A549 (cell line): ENCODE results near the gene PSMD8. TPM values are rescaled to one million over a fixed set of nuclear protein-coding genes. Genes with fewer than 3 reads are reported as not detected.

Experiments
- ATAC-seq, 2 experiments: fragments of 200-7000 bp in 1 of 2; fragments of >200 bp in 1 of 2; cut with Nextera tagmentation in 1 of 2; cut with Tn5 transposase in 1 of 2; 3 replicates each; pipeline versions ENCODE4 v1.8.0 to v1.9.1; 2018 to 2020; ENCODE audit warnings: mild to moderate bottlenecking in 1 of 2, moderate library complexity in 1 of 2
- CTCF ChIA-PET: fragments of 300-600 bp; sonication (Branson Sonifier 250); formaldehyde crosslinking; extraction: SDS; loops from one replicate; lab custom pipeline; 2021; ENCODE audit warnings: antibody characterized with exemption, inconsistent platforms; lab: Yijun Ruan, JAX
- POLR2A ChIA-PET: fragments of 350-600 bp; formaldehyde crosslinking; extraction: SDS; loops from one replicate; lab custom pipeline; 2021; ENCODE audit warnings: antibody characterized with exemption, inconsistent platforms; lab: Yijun Ruan, JAX
- DNase-seq, 2 experiments: peaks; one replicate each; pipeline versions ENCODE4 v3.0.0 to v3.0.0-alpha.2; 2011 to 2016; ENCODE audit warnings: low read depth in 1 of 2, low spot score in 1 of 2
- FAIRE-seq: peaks from 2 replicates; lab custom pipeline; 2011; peaks lifted over from hg19 to GRCh38; lab: Jason Lieb, UNC
- H3K27ac ChIP-seq, 2 experiments: fragments of >200 bp; sonication (Bioruptor Twin); formaldehyde crosslinking; 3 replicates each; pipeline ENCODE4 v1.5.1; 2016 to 2017
- H3K4me1 ChIP-seq: fragments of >200 bp; sonication (Bioruptor Twin); formaldehyde crosslinking; 3 replicates; pipeline ENCODE4 v1.6.1; 2016
- H3K4me2 ChIP-seq: fragments of >200 bp; sonication (Bioruptor Twin); formaldehyde crosslinking; 3 replicates; pipeline ENCODE4 v1.6.1; 2016
- H3K4me3 ChIP-seq: fragments of >200 bp; sonication (Bioruptor Twin); formaldehyde crosslinking; 3 replicates; pipeline ENCODE4 v1.5.1; 2016
- H3K9me3 ChIP-seq: fragments of >200 bp; sonication (Bioruptor Twin); formaldehyde crosslinking; 3 replicates; pipeline ENCODE4 v1.6.1; 2016
- BHLHE40 ChIP-seq: IDR thresholded peaks from 2 replicates; pipeline ENCODE4 v1.6.1; 2012; ENCODE audit warnings: low read depth, low read length, inconsistent platforms
- EHF ChIP-seq: fragments of 250-450 bp; sonication (Bioruptor Pico); IDR thresholded peaks from 2 replicates; pipeline ENCODE4 v1.5.0; 2020; ENCODE audit warnings: mild to moderate bottlenecking
- FOXS1 ChIP-seq: fragments of 250-450 bp; sonication (Bioruptor Pico); IDR thresholded peaks from 2 replicates; pipeline ENCODE4 v1.5.0; 2020; ENCODE audit warnings: mild to moderate bottlenecking, moderate library complexity
- HDAC2 ChIP-seq: fragments of 200-600 bp; sonication (generic); IDR thresholded peaks from 2 replicates; pipeline ENCODE4 v1.6.1; 2016
- HEYL ChIP-seq: fragments of 250-450 bp; sonication (Bioruptor Pico); IDR thresholded peaks from 2 replicates; pipeline ENCODE4 v1.8.0; 2021; ENCODE audit warnings: mild to moderate bottlenecking, moderate library complexity
- HOXB13 ChIP-seq: fragments of 250-450 bp; sonication (Bioruptor Pico); IDR thresholded peaks from 2 replicates; pipeline ENCODE4 v1.5.0; 2020; ENCODE audit warnings: low read depth, mild to moderate bottlenecking, moderate library complexity
- HOXB5 ChIP-seq: fragments of 250-450 bp; sonication (Bioruptor Pico); IDR thresholded peaks from 2 replicates; pipeline ENCODE4 v1.5.0; 2020; ENCODE audit warnings: mild to moderate bottlenecking, moderate library complexity
- JUN ChIP-seq, 2 experiments: fragments of >200 bp; sonication (Bioruptor Twin); formaldehyde crosslinking; IDR thresholded peaks; 2 replicates in 1 of 2; 3 replicates in 1 of 2; pipeline ENCODE4 v1.6.1; 2016 to 2017
- MYC ChIP-seq: IDR thresholded peaks from 2 replicates; pipeline ENCODE4 v1.6.1; 2012; ENCODE audit warnings: mild to moderate bottlenecking, inconsistent platforms, low read length, improper control_type of control experiment, borderline replicate concordance
- NFE2L2 ChIP-seq: fragments of 150-350 bp; conservative IDR thresholded peaks from 2 replicates; pipeline ENCODE4 v1.6.1; 2014; ENCODE audit warnings: low read length
- RARB ChIP-seq: fragments of 250-450 bp; sonication (Bioruptor Pico); IDR thresholded peaks from 2 replicates; pipeline ENCODE4 v1.8.0; 2021; ENCODE audit warnings: mild to moderate bottlenecking, moderate library complexity
- SREBF2 ChIP-seq: fragments of 450-650 bp; IDR thresholded peaks from 2 replicates; pipeline ENCODE4 v1.6.1; 2014; ENCODE audit warnings: mild to moderate bottlenecking, moderate library complexity
- TFCP2L1 ChIP-seq: fragments of 250-450 bp; sonication (Bioruptor Pico); IDR thresholded peaks from 2 replicates; pipeline ENCODE4 v1.5.0; 2021; ENCODE audit warnings: mild to moderate bottlenecking
- TP53 ChIP-seq: fragments of 250-450 bp; sonication (Bioruptor Pico); IDR thresholded peaks from 2 replicates; pipeline ENCODE4 v1.5.0; 2021; ENCODE audit warnings: mild to moderate bottlenecking, moderate library complexity
- ZC3H11A ChIP-seq: fragments of 450-650 bp; IDR thresholded peaks from 2 replicates; pipeline ENCODE4 v1.6.1; 2014; ENCODE audit warnings: antibody characterized with exemption, mild to moderate bottlenecking
- ZSCAN20 ChIP-seq: fragments of 250-450 bp; sonication (Bioruptor Pico); IDR thresholded peaks from 2 replicates; pipeline ENCODE4 v1.8.0; 2022; ENCODE audit warnings: mild to moderate bottlenecking, moderate library complexity
- WGBS: methylation state at CpG from one replicate; pipeline ENCODE4 v1.1.6; 2017; ENCODE audit errors: missing lambda C conversion rate; 5-methylcytosine and 5-hydroxymethylcytosine counted together
- polyA plus RNA-seq, 4 experiments: library from polyadenylated mRNA; depleted of rRNA in 3 of 4; stranded (reverse); fragments of >200 nt; fragmentation: RNase III in 1 of 4; extraction: RNeasy Plus Mini Kit Qiagen cat#74134 plus additional on column Dnase treatment in 1 of 4; gene quantifications; 2 replicates in 3 of 4; 3 replicates in 1 of 4; pipeline ENCODE4 v1.2.3, GENCODE V29; 2011 to 2017
- TF ChIP-seq, protein P1 (sequence below): fragments of 250-450 bp; sonication (Bioruptor Pico); IDR thresholded peaks from 2 replicates; pipeline ENCODE4 v1.5.0; 2021; ENCODE audit warnings: mild to moderate bottlenecking, moderate library complexity, borderline replicate concordance
- TF ChIP-seq, protein P2 (sequence below): IDR thresholded peaks from 2 replicates; pipeline ENCODE4 v1.6.1; 2012
- TF ChIP-seq, protein P3 (sequence below): fragments of >200 bp; sonication (Bioruptor Twin); formaldehyde crosslinking; IDR thresholded peaks from 3 replicates; pipeline ENCODE4 v1.5.1; 2016
- TF ChIP-seq, protein P4 (sequence below): fragments of 250-450 bp; sonication (Bioruptor Pico); IDR thresholded peaks from 2 replicates; pipeline ENCODE4 v1.5.0; 2020; ENCODE audit warnings: low read depth, mild to moderate bottlenecking, moderate library complexity

PSMD8 gene
- polyA plus RNA-seq, 2 of the 4 experiments (the other 2 are of a cell fraction), result 437 to 456 TPM

DNA sequence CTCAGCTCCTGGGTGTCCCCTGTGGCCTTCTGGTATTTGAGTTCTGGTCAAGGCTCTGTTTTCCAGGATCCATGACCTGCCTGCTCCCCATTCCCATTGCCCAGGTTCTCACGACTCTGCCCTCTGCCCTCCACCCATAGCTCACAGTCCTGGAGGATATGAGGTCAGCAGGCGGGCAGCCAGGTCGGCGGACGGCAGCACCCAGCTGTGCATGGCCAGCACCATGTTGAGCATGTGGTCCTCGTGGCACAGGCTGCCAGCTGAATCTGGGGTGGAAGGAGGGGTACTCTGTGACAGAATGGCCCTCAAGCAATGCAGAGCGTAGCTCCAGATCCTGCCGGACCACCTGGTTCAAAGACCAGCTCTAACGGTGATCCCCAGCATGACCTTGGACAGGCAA lies 46.6 kb downstream of the PSMD8 start:
- peaks cover 9% of the 10 kb centered on the region; the same call in 2 of the 3 replicates for H3K4me1 ChIP-seq
- 72% methylated on average over 9 of the region's 9 CpGs for WGBS
- H3K27ac ChIP-seq, result no peak overlapping the region
- CTCF ChIA-PET, result interaction anchor here (0.8 to 11.1 kb wide), 7 partner anchors 9 to 518 kb away, joined by 3 to 116 read pairs (median 3); partner anchors contain the start of gene FAM98C
- FAIRE-seq (no peak), ATAC-seq (no peak), DNase-seq (no peak)
- POLR2A ChIA-PET, result no interaction called here
- TF ChIP-seq HDAC2 (no peak), ZC3H11A (no peak), NFE2L2 (no peak), EHF (no peak), TP53 (CRISPR knock-in tag) (no peak), SREBF2 (no peak), ZSCAN20 (no peak), JUN (IDR thresholded peaks at IDR 0.05) (no peak), FOXS1 (no peak), HOXB13 (CRISPR knock-in tag) (no peak), BHLHE40 (no peak)
- TF ChIP-seq, protein P1, sequence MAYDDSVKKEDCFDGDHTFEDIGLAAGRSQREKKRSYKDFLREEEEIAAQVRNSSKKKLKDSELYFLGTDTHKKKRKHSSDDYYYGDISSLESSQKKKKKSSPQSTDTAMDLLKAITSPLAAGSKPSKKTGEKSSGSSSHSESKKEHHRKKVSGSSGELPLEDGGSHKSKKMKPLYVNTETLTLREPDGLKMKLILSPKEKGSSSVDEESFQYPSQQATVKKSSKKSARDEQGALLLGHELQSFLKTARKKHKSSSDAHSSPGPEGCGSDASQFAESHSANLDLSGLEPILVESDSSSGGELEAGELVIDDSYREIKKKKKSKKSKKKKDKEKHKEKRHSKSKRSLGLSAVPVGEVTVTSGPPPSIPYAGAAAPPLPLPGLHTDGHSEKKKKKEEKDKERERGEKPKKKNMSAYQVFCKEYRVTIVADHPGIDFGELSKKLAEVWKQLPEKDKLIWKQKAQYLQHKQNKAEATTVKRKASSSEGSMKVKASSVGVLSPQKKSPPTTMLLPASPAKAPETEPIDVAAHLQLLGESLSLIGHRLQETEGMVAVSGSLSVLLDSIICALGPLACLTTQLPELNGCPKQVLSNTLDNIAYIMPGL (CRISPR knock-in tag), result no peak
- TF ChIP-seq, protein P2, sequence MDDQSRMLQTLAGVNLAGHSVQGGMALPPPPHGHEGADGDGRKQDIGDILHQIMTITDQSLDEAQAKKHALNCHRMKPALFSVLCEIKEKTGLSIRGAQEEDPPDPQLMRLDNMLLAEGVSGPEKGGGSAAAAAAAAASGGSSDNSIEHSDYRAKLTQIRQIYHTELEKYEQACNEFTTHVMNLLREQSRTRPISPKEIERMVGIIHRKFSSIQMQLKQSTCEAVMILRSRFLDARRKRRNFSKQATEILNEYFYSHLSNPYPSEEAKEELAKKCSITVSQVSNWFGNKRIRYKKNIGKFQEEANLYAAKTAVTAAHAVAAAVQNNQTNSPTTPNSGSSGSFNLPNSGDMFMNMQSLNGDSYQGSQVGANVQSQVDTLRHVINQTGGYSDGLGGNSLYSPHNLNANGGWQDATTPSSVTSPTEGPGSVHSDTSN, result no peak
- TF ChIP-seq, protein P3, sequence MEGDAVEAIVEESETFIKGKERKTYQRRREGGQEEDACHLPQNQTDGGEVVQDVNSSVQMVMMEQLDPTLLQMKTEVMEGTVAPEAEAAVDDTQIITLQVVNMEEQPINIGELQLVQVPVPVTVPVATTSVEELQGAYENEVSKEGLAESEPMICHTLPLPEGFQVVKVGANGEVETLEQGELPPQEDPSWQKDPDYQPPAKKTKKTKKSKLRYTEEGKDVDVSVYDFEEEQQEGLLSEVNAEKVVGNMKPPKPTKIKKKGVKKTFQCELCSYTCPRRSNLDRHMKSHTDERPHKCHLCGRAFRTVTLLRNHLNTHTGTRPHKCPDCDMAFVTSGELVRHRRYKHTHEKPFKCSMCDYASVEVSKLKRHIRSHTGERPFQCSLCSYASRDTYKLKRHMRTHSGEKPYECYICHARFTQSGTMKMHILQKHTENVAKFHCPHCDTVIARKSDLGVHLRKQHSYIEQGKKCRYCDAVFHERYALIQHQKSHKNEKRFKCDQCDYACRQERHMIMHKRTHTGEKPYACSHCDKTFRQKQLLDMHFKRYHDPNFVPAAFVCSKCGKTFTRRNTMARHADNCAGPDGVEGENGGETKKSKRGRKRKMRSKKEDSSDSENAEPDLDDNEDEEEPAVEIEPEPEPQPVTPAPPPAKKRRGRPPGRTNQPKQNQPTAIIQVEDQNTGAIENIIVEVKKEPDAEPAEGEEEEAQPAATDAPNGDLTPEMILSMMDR, result no peak
- TF ChIP-seq, protein P4, sequence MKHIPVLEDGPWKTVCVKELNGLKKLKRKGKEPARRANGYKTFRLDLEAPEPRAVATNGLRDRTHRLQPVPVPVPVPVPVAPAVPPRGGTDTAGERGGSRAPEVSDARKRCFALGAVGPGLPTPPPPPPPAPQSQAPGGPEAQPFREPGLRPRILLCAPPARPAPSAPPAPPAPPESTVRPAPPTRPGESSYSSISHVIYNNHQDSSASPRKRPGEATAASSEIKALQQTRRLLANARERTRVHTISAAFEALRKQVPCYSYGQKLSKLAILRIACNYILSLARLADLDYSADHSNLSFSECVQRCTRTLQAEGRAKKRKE, result no peak
- no peak overlapping the region for H3K4me3 ChIP-seq
- H3K4me2 ChIP-seq, result no peak overlapping the region
- H3K9me3 ChIP-seq, result no peaks in the 10 kb centered on the region

DNA sequence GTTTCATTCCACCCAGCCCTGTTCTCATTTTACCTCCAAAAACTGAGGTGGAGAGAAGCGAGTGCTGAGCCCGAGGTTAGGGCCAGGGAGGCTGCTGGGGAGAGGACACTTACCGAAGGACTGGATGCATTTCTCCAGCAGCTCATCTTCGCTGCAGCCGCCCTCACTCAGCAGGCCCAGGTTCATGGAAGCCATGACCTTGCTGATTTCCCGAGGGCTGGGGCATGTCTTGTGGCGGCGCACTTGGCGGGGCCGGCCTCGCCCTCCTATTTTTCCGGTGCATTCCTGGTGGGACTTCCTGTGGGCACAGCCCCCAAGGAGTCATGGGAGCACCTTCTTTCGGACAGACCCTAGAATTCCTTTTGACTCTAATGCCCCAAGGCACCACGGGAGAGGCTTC lies 47.5 kb downstream of the PSMD8 start:
- ATAC-seq (no peak), DNase-seq (no peak), FAIRE-seq (no peak)
- TF ChIP-seq HEYL (CRISPR knock-in tag) (no peak), MYC (no peak), HOXB5 (CRISPR knock-in tag) (no peak), BHLHE40 (no peak), RARB (CRISPR knock-in tag) (no peak), TFCP2L1 (no peak)
- TF ChIP-seq, protein P2, result no peak
- Histone ChIP-seq H3K4me1 (peaks cover 9% of the 10 kb centered on the region; the same call in 2 of the 3 replicates), H3K27ac (no peak overlapping the region), H3K4me2 (no peak overlapping the region), H3K4me3 (no peak overlapping the region), H3K9me3 (no peaks in the 10 kb centered on the region)
- POLR2A ChIA-PET, result no interaction called here
- CTCF ChIA-PET, result interaction anchor here (1.3 to 11.1 kb wide), 2 partner anchors 18 to 519 kb away, joined by 3 to 116 read pairs; partner anchors contain the start of gene FAM98C
- WGBS, result 76% methylated on average over 14 of the region's 14 CpGs
